ENCODE measurements around the gene KRTAP3-1.
"Not testable (repeated sequence)": the region's sequence is repeated elsewhere in the genome, so short reads cannot be mapped to it uniquely, and the experiment has no call there.

Gene KRTAP3-1

DNA sequence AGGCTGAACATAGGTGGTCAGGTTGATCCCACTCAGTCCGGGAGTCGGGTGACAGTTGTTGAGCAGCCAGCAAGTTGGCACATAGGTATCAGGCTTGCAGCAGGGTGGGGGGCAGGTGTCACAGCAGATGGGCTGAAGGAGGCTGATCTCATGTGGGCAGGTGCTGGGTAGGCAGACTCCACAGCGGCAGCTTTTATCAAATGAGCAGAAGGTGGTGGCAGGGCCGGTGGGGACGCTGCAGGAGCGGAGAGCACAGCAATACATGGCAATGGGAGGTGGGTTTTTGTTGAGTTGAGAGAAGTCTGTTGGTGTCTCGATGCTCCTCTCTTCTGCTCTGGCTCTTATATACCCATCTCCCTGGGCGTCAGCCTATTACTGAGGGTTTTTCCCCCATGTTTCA lies at the start of gene KRTAP3-1:
Gene KRTAP3-1, minus strand, starts transcription at position 318 of the 400 bp plus-strand sequence. Its CDS starts 54 bp downstream, at position 264.
- Histone ChIP-seq H3K9ac (no peak within 1 kb of the TSS), H3K4me3 (ENCODE audit: low read depth, low read length) (no peak within 1 kb of the TSS), H3K36me3 (ENCODE audit: control insufficient read depth, insufficient read depth, low read length) (no peaks in the 10 kb centered on the region), H3K4me1 (no peaks in the 10 kb centered on the region), H2AFZ (no peak within 1 kb of the TSS), H3K9me3 (ENCODE audit: control insufficient read depth, low read length) (no peaks in the 10 kb centered on the region), H3K79me2 (no peaks in the 10 kb centered on the region), H3K27me3 (ENCODE audit: control insufficient read depth, insufficient read depth, low read length) (no peaks in the 10 kb centered on the region), H3K4me2 (ENCODE audit: low read length) (no peak within 1 kb of the TSS), H3K27ac (no peak within 1 kb of the TSS)
- TF ChIP-seq, protein P1, sequence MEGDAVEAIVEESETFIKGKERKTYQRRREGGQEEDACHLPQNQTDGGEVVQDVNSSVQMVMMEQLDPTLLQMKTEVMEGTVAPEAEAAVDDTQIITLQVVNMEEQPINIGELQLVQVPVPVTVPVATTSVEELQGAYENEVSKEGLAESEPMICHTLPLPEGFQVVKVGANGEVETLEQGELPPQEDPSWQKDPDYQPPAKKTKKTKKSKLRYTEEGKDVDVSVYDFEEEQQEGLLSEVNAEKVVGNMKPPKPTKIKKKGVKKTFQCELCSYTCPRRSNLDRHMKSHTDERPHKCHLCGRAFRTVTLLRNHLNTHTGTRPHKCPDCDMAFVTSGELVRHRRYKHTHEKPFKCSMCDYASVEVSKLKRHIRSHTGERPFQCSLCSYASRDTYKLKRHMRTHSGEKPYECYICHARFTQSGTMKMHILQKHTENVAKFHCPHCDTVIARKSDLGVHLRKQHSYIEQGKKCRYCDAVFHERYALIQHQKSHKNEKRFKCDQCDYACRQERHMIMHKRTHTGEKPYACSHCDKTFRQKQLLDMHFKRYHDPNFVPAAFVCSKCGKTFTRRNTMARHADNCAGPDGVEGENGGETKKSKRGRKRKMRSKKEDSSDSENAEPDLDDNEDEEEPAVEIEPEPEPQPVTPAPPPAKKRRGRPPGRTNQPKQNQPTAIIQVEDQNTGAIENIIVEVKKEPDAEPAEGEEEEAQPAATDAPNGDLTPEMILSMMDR (IDR thresholded peaks at IDR 0.05), result no peak

GRCh38 chr17:41057547-41057946 lies 48.6 kb upstream of the KRTAP3-1 start:
- Histone ChIP-seq H3K27ac (no peak overlapping the region), H3K9ac (no peak overlapping the region), H3K36me3 (ENCODE audit: control insufficient read depth, insufficient read depth, low read length) (no peaks in the 10 kb centered on the region), H3K4me2 (ENCODE audit: low read length) (no peak overlapping the region), H3K4me3 (ENCODE audit: low read depth, low read length) (no peak overlapping the region), H3K9me3 (ENCODE audit: control insufficient read depth, low read length) (no peaks in the 10 kb centered on the region), H3K4me1 (no peaks in the 10 kb centered on the region), H3K27me3 (ENCODE audit: control insufficient read depth, insufficient read depth, low read length) (no peaks in the 10 kb centered on the region), H3K79me2 (no peaks in the 10 kb centered on the region), H2AFZ (no peak overlapping the region)
- TF ChIP-seq, protein P1 (IDR thresholded peaks at IDR 0.05), result no peak

DNA sequence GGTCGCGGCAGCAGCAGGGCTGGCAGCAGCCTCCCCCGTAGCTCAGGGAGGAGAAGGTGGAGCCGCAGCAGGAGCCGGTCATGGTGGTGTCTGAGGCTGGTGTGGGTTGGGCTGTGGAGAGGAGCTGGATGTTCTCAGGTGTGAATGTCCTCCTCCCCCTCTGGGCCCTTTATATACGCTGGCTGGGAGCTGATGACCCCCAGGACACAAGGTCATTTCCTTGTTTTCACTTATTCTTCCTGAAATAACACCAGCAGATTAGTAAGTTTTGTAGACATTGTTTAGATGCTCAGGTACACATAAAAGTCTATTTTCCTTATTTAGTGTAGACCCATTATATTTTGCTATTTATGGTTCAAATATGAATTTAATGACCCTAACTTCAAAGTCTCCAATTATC lies 46.2 kb upstream of the KRTAP3-1 start, which contains the start of gene KRTAP2-2:
Gene KRTAP2-2, minus strand, starts transcription at position 101 of the 400 bp plus-strand sequence. Its CDS starts 19 bp downstream, at position 82.
- H2AFZ ChIP-seq; H3K79me2 ChIP-seq; H3K4me1 ChIP-seq; H3K27me3 ChIP-seq (ENCODE audit: control insufficient read depth, insufficient read depth, low read length); H3K27ac ChIP-seq; H3K9ac ChIP-seq; H3K36me3 ChIP-seq (ENCODE audit: control insufficient read depth, insufficient read depth, low read length); H3K4me2 ChIP-seq (ENCODE audit: low read length); H3K4me3 ChIP-seq (ENCODE audit: low read depth, low read length); H3K9me3 ChIP-seq (ENCODE audit: control insufficient read depth, low read length): not testable (repeated sequence)

- H3K9ac ChIP-seq; H3K4me1 ChIP-seq; H3K79me2 ChIP-seq; H3K36me3 ChIP-seq (ENCODE audit: control insufficient read depth, insufficient read depth, low read length); H2AFZ ChIP-seq; H3K27ac ChIP-seq; H3K4me2 ChIP-seq (ENCODE audit: low read length); H3K9me3 ChIP-seq (ENCODE audit: control insufficient read depth, low read length); H3K4me3 ChIP-seq (ENCODE audit: low read depth, low read length); H3K27me3 ChIP-seq (ENCODE audit: control insufficient read depth, insufficient read depth, low read length): not testable (repeated sequence)
These were observed 45.6 kb upstream of the KRTAP3-1 start for GRCh38 chr17:41054556-41054955.

GRCh38 chr17:41054025-41054424 lies 45.1 kb upstream of the KRTAP3-1 start:
- TF ChIP-seq, protein P1 (IDR thresholded peaks at IDR 0.05), result no peak
- H3K4me1 ChIP-seq, result no peaks in the 10 kb centered on the region
- H3K36me3 ChIP-seq (ENCODE audit: control insufficient read depth, insufficient read depth, low read length), result no peaks in the 10 kb centered on the region
- no peaks in the 10 kb centered on the region for H3K79me2 ChIP-seq
- H2AFZ ChIP-seq, result no peak overlapping the region
- no peak overlapping the region for H3K4me2 ChIP-seq (ENCODE audit: low read length)
- H3K9me3 ChIP-seq (ENCODE audit: control insufficient read depth, low read length), result no peaks in the 10 kb centered on the region
- H3K4me3 ChIP-seq (ENCODE audit: low read depth, low read length), result no peak overlapping the region
- H3K9ac ChIP-seq, result no peak overlapping the region
- H3K27ac ChIP-seq, result no peak overlapping the region
- peaks cover 2% of the 10 kb centered on the region for H3K27me3 ChIP-seq (ENCODE audit: control insufficient read depth, insufficient read depth, low read length)

- no peak overlapping the region for H3K4me3 ChIP-seq (ENCODE audit: low read depth, low read length)
- H3K4me2 ChIP-seq (ENCODE audit: low read length), result no peak overlapping the region
- H3K27me3 ChIP-seq (ENCODE audit: control insufficient read depth, insufficient read depth, low read length), result peaks cover 4% of the 10 kb centered on the region
These were observed 43.6 kb upstream of the KRTAP3-1 start for GRCh38 chr17:41052566-41052965.

More at GRCh38 chr17:41052566-41052965, 43.6 kb upstream of the KRTAP3-1 start:
- Histone ChIP-seq H3K27ac (no peak overlapping the region), H3K9ac (no peak overlapping the region), H2AFZ (no peak overlapping the region), H3K9me3 (ENCODE audit: control insufficient read depth, low read length) (no peaks in the 10 kb centered on the region), H3K36me3 (ENCODE audit: control insufficient read depth, insufficient read depth, low read length) (no peaks in the 10 kb centered on the region), H3K4me1 (no peaks in the 10 kb centered on the region), H3K79me2 (no peaks in the 10 kb centered on the region)
- TF ChIP-seq, protein P1 (IDR thresholded peaks at IDR 0.05), result no peak

All from parathyroid adenoma (tissue), 2 donors.